GM12878 (cell line): Measurements from ENCODE around the gene TCIRG1. TPM values are rescaled to one million over a fixed set of nuclear protein-coding genes. Genes with fewer than 3 reads are reported as not detected.

Source experiments
- ATAC-seq: fragments of 200-7000 bp; cut with Tn5 transposase; 3 replicates; pipeline ENCODE4 v1.9.1; 2020; ENCODE audit warnings: mild to moderate bottlenecking, moderate library complexity
- BruUV-seq: library from RNA; stranded (reverse); fragments of 400-500 nt; replicated peaks from 2 replicates; lab custom pipeline; 2021; lab: Mats Ljungman, UMichigan
- CTCF ChIA-PET: fragments of 300-600 bp; sonication (Branson Sonifier 250); formaldehyde crosslinking; extraction: SDS; loops from one replicate; lab custom pipeline; 2021; ENCODE audit warnings: inconsistent platforms; lab: Yijun Ruan, JAX
- POLR2A ChIA-PET: fragments of 350-600 bp; formaldehyde crosslinking; extraction: SDS; loops from one replicate; lab custom pipeline; 2021; ENCODE audit warnings: inconsistent platforms; lab: Charles Lee
- RAD21 ChIA-PET: fragments of 300-600 bp; sonication (Branson Sonifier 250); formaldehyde crosslinking; loops from one replicate; lab custom pipeline; 2023; ENCODE audit warnings: antibody characterized with exemption; ENCODE audit not compliant: unreplicated experiment; lab: Charles Lee
- SMC1A ChIA-PET: fragments of 300-600 bp; sonication (Branson Sonifier 250); formaldehyde crosslinking; loops from one replicate; lab custom pipeline; 2023; ENCODE audit not compliant: unreplicated experiment, uncharacterized antibody; lab: Charles Lee
- DNase-seq: peaks from one replicate; pipeline ENCODE4 v3.0.0-alpha.2; 2011; ENCODE audit warnings: low read depth, low spot score
- FAIRE-seq: peaks from 3 replicates; lab custom pipeline; 2011; peaks lifted over from hg19 to GRCh38; lab: Jason Lieb, UNC
- H2AFZ ChIP-seq: 2 replicates; pipeline ENCODE4 v1.6.0; 2011; ENCODE audit warnings: low read depth, low read length, control low read depth; ENCODE audit not compliant: control insufficient read depth
- H3K27ac ChIP-seq: 2 replicates; pipeline ENCODE4 v1.5.1; 2011; ENCODE audit warnings: control low read depth; ENCODE audit not compliant: control insufficient read depth, insufficient read depth
- H3K27me3 ChIP-seq, 2 experiments: replicated peaks in 1 of 2; 2 replicates each; pipeline versions ENCODE4 v1.6.0 to v1.6.1; 2011; ENCODE audit warnings: low read length in 1 of 2; ENCODE audit not compliant: control insufficient read depth in 2 of 2, insufficient read depth in 2 of 2
- H3K36me3 ChIP-seq, 2 experiments: 2 replicates each; pipeline ENCODE4 v1.5.1; 2011; ENCODE audit warnings: low read length in 1 of 2; ENCODE audit not compliant: control insufficient read depth in 2 of 2, insufficient read depth in 2 of 2
- H3K4me1 ChIP-seq: 2 replicates; pipeline ENCODE4 v1.6.1; 2011; ENCODE audit warnings: mild to moderate bottlenecking, low read length, moderate library complexity, mixed read lengths; ENCODE audit not compliant: control insufficient read depth, insufficient read depth
- H3K4me2 ChIP-seq: 2 replicates; pipeline ENCODE4 v1.6.0; 2011; ENCODE audit warnings: control low read depth; ENCODE audit not compliant: control insufficient read depth, insufficient read depth
- H3K4me3 ChIP-seq: fragments of 200-600 bp; sonication (generic); 2 replicates; pipeline ENCODE4 v1.5.1; 2016
- H3K79me2 ChIP-seq: 2 replicates; pipeline ENCODE4 v1.6.0; 2011; ENCODE audit warnings: low read length; ENCODE audit not compliant: control insufficient read depth, insufficient read depth
- H3K9ac ChIP-seq: 2 replicates; pipeline ENCODE4 v1.8.0; 2011; ENCODE audit warnings: low read length, control low read depth, mixed read lengths; ENCODE audit not compliant: control insufficient read depth, insufficient read depth
- H3K9me3 ChIP-seq: replicated peaks from 3 replicates; pipeline ENCODE4 v1.5.1; 2011; ENCODE audit warnings: mild to moderate bottlenecking, low read length; ENCODE audit not compliant: control insufficient read depth, insufficient read depth
- H4K20me1 ChIP-seq: 2 replicates; pipeline ENCODE4 v1.6.0; 2011; ENCODE audit not compliant: control insufficient read depth, insufficient read depth
- CBFB ChIP-seq: IDR thresholded peaks from 2 replicates; pipeline ENCODE4 v1.6.1; 2016; ENCODE audit warnings: antibody characterized with exemption, low read depth
- MTA2 ChIP-seq: fragments of 450-650 bp; IDR thresholded peaks from 2 replicates; pipeline ENCODE4 v1.6.1; 2016; ENCODE audit warnings: low read depth, mild to moderate bottlenecking, moderate library complexity
- PAX5 ChIP-seq: IDR thresholded peaks from 2 replicates; pipeline ENCODE4 v1.6.1; 2011; ENCODE audit warnings: low read depth, low read length, borderline replicate concordance
- POLR2AphosphoS2 ChIP-seq: IDR thresholded peaks from 2 replicates; pipeline ENCODE4 v1.6.1; 2011; ENCODE audit warnings: low read depth, mild to moderate bottlenecking, low read length, improper control_type of control experiment, moderate library complexity
- REST ChIP-seq: IDR thresholded peaks from 2 replicates; pipeline ENCODE4 v1.6.1; 2012; ENCODE audit warnings: mild to moderate bottlenecking, low read depth, low read length
- RUNX3 ChIP-seq: IDR thresholded peaks from 2 replicates; pipeline ENCODE4 v1.6.1; 2012; ENCODE audit warnings: low read length, inconsistent platforms
- TCF12 ChIP-seq: IDR thresholded peaks from 2 replicates; pipeline ENCODE4 v1.6.1; 2011; ENCODE audit warnings: low read depth, mild to moderate bottlenecking, low read length
- YY1 ChIP-seq: IDR thresholded peaks from 2 replicates; pipeline ENCODE4 v1.6.1; 2011; ENCODE audit warnings: low read depth, mild to moderate bottlenecking, low read length
- WGBS: methylation state at CpG from one replicate; pipeline ENCODE4 v1.1.6; 2016; ENCODE audit warnings: low lambda C conversion rate; ENCODE audit not compliant: insufficient replicate concordance, insufficient coverage; ENCODE audit errors: missing lambda C conversion rate; 5-methylcytosine and 5-hydroxymethylcytosine counted together
- in situ Hi-C: fragments of 300-500 bp; cut with MboI; formaldehyde crosslinking; loops from 9 replicates; pipeline ENCODE4 v1.14.3; 2018; ENCODE audit warnings: mixed read lengths
- intact Hi-C: fragments of 100-400 bp; cut with micrococcal nuclease; formaldehyde crosslinking; loops from one replicate; pipeline ENCODE4 v1.14.2; 2022; ENCODE audit not compliant: unreplicated experiment
- polyA plus RNA-seq, 11 experiments: library from polyadenylated mRNA; depleted of rRNA in 4 of 11; unstranded in 6 of 11; stranded (reverse) in 5 of 11; fragments of >200 nt; fragmentation: Nextera tagmentation in 4 of 11; fragmentation: Illumina TruSeq in 1 of 11; extraction: Ambion mirVana in 4 of 11; extraction: Trizol in 1 of 11; gene quantifications; 1 replicate in 1 of 11; 2 replicates in 10 of 11; pipeline versions ENCODE4 v1.2.1 to v1.2.3, GENCODE V29; 2011 to 2016; ENCODE audit warnings: inconsistent platforms in 2 of 11, missing spikeins in 2 of 11, low read depth in 1 of 11
- total RNA-seq, 4 experiments: library from RNA; depleted of rRNA in 3 of 4; stranded (reverse); fragments of >200 nt in 3 of 4; fragmentation: Illumina TruSeq in 1 of 4; extraction: Trizol in 1 of 4; gene quantifications; 2 replicates each; pipeline versions ENCODE4 v1.2.1 to v1.2.3, GENCODE V29; 2013 to 2021
- TF ChIP-seq, protein P1 (sequence below): IDR thresholded peaks from 2 replicates; pipeline ENCODE4 v1.6.1; 2012; ENCODE audit warnings: low read length, inconsistent platforms

Gene TCIRG1
- total and polyA plus RNA-seq, 10 of the 15 experiments (the other 5 are each of a cell fraction or from before 2014, with no cell fraction given): 0.76 to 218 (median 87.4) TPM

DNA sequence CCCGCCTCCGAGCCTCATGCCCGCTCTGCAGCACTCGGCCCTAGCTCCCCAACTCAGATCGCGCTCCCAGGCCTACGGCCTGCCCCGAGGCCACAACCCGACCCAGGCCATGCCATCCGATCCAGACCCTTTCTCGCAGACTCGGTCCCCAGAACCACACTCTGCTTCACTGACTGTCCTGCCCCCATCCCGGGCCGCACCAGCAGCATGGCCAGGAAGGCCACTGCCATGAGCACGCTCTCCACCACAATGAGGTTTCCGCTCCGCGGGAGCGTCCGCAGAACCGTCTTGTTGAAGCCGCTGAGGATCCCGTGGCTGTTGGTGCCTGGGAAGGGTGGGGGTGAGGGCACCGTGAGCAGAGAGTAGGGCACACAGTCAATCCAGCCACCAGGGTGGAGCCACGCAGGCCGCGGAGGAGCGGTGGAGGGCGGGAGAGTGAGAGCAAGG, 41.3 kb upstream of the TCIRG1 start (continued):
- TF ChIP-seq REST: no peak
- TF ChIP-seq CBFB: no peak
- TF ChIP-seq, protein P1, sequence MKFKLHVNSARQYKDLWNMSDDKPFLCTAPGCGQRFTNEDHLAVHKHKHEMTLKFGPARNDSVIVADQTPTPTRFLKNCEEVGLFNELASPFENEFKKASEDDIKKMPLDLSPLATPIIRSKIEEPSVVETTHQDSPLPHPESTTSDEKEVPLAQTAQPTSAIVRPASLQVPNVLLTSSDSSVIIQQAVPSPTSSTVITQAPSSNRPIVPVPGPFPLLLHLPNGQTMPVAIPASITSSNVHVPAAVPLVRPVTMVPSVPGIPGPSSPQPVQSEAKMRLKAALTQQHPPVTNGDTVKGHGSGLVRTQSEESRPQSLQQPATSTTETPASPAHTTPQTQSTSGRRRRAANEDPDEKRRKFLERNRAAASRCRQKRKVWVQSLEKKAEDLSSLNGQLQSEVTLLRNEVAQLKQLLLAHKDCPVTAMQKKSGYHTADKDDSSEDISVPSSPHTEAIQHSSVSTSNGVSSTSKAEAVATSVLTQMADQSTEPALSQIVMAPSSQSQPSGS: no peak
- TF ChIP-seq POLR2AphosphoS2: no peak
- no peak for TF ChIP-seq PAX5

GRCh38 chr11:67998150-67999045, 40.4 kb upstream of the TCIRG1 start:
- Histone ChIP-seq H3K9me3 (no peaks in the 10 kb centered on the region), H2AFZ (no peak overlapping the region), H3K27me3 (no peaks in the 10 kb centered on the region), H3K4me1 (peaks cover 38% of the 10 kb centered on the region), H3K4me3 (no peak overlapping the region), H3K79me2 (peaks cover 12% of the 10 kb centered on the region), H3K9ac (no peak overlapping the region; the same call in 1 of the 2 replicates), H3K36me3 (no peaks in the 10 kb centered on the region; a peak in 1 of 4 replicates), H3K27ac (peak overlapping the region; percentile 42; the same call in 1 of the 2 replicates), H3K4me2 (peak overlapping the region; percentile 44), H4K20me1 (no peaks in the 10 kb centered on the region)
- RAD21 ChIA-PET: interaction anchor here (0.6 kb wide), 1 partner anchor 63 kb away, joined by 4 read pairs; no protein-coding TSS in a partner anchor
- WGBS: 66% methylated on average over 9 of the region's 9 CpGs
- ATAC-seq: peak; percentile 40
- CTCF ChIA-PET: no interaction called here
- DNase-seq: no peak
- POLR2A ChIA-PET: no interaction called here
- no TSS peak for BruUV-seq
- FAIRE-seq: no peak
- intact Hi-C loops (no loop called here), in situ Hi-C loops (no loop called here)
- TF ChIP-seq MTA2: peak; percentile 11; the same call in 1 of the 2 replicates
- no peak for TF ChIP-seq YY1
- TF ChIP-seq TCF12: 0 out of 2 replicates have a peak, but pooled peaks have one; percentile 43
- TF ChIP-seq RUNX3: peak; percentile 88
- SMC1A ChIA-PET: no interaction called here
